Suprapubic skin (tissue), 4 donors: ENCODE measurements around the gene KLF9. TPM values are rescaled to one million over a fixed set of nuclear protein-coding genes. Genes with fewer than 3 reads are reported as not detected.

Experiments
- DNase-seq, 2 donors: peaks; one replicate each; pipeline ENCODE4 v3.0.0-alpha.2; 2019; ENCODE audit warnings: low spot score in 2 of 2
- H3K27ac ChIP-seq: fragments of 200-600 bp; sonication (generic); one replicate; pipeline ENCODE4 v1.5.1; 2019
- H3K27me3 ChIP-seq: fragments of 200-600 bp; sonication (generic); one replicate; pipeline ENCODE4 v1.5.1; 2019
- H3K36me3 ChIP-seq: fragments of 200-600 bp; sonication (generic); one replicate; pipeline ENCODE4 v1.5.1; 2019
- H3K4me1 ChIP-seq: fragments of 200-600 bp; sonication (generic); one replicate; pipeline ENCODE4 v1.5.1; 2019
- H3K4me3 ChIP-seq: fragments of 200-600 bp; sonication (generic); one replicate; pipeline ENCODE4 v1.5.1; 2019; ENCODE audit warnings: mild to moderate bottlenecking
- H3K9me3 ChIP-seq: fragments of 200-600 bp; sonication (generic); one replicate; pipeline ENCODE4 v1.5.1; 2019
- EP300 ChIP-seq: sonication (generic); formaldehyde crosslinking; IDR thresholded peaks from one replicate; pipeline ENCODE4 v1.6.1; 2017; ENCODE audit warnings: antibody characterized with exemption
- POLR2A ChIP-seq, 2 donors: fragments of 450-650 bp; IDR thresholded peaks; one replicate each; pipeline ENCODE4 v1.6.1; 2017; ENCODE audit warnings: antibody characterized with exemption in 2 of 2, mild to moderate bottlenecking in 2 of 2, moderate library complexity in 2 of 2
- POLR2AphosphoS5 ChIP-seq, 3 donors: sonication (generic); formaldehyde crosslinking; IDR thresholded peaks; one replicate each; pipeline ENCODE4 v1.6.1; 2017; ENCODE audit warnings: antibody characterized with exemption in 3 of 3
- WGBS: methylation state at CpG from one replicate; pipeline ENCODE4 v1.1.5; 2018; 5-methylcytosine and 5-hydroxymethylcytosine counted together
- total RNA-seq, 4 donors: library from RNA; depleted of rRNA; stranded (reverse); fragments of >200 nt; gene quantifications; one replicate each; pipeline ENCODE4 v1.1.0, GENCODE V29; 2016
- TF ChIP-seq, protein P1 (sequence below), 2 donors: fragments of 200-600 bp in 1 of 2; fragments of 450-650 bp in 1 of 2; sonication (generic) in 1 of 2; IDR thresholded peaks; one replicate each; pipeline ENCODE4 v1.5.1; 2016 to 2019; ENCODE audit warnings: antibody characterized with exemption in 2 of 2, mild to moderate bottlenecking in 1 of 2, moderate library complexity in 1 of 2

KLF9 gene
- total RNA-seq, 4 donors from 2014 or later: 90.0 to 118 (median 109) TPM

- H3K36me3 ChIP-seq: no peaks in the 10 kb centered on the region
- DNase-seq: peak; percentile 98 to 99
- WGBS: under 1% methylated on average over 51 of the region's 65 CpGs
- peak; percentile 32 to 84 (median 46) for TF ChIP-seq POLR2AphosphoS5 (IDR thresholded peaks at IDR 0.05)
- TF ChIP-seq, protein P1, sequence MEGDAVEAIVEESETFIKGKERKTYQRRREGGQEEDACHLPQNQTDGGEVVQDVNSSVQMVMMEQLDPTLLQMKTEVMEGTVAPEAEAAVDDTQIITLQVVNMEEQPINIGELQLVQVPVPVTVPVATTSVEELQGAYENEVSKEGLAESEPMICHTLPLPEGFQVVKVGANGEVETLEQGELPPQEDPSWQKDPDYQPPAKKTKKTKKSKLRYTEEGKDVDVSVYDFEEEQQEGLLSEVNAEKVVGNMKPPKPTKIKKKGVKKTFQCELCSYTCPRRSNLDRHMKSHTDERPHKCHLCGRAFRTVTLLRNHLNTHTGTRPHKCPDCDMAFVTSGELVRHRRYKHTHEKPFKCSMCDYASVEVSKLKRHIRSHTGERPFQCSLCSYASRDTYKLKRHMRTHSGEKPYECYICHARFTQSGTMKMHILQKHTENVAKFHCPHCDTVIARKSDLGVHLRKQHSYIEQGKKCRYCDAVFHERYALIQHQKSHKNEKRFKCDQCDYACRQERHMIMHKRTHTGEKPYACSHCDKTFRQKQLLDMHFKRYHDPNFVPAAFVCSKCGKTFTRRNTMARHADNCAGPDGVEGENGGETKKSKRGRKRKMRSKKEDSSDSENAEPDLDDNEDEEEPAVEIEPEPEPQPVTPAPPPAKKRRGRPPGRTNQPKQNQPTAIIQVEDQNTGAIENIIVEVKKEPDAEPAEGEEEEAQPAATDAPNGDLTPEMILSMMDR (IDR thresholded peaks at IDR 0.05): no peak
- TF ChIP-seq POLR2A (IDR thresholded peaks at IDR 0.05): peak; percentile 22 to 92
- TF ChIP-seq EP300: peak; percentile 98
- H3K4me3 ChIP-seq: peak overlapping the region; percentile 52
- H3K27ac ChIP-seq: peak overlapping the region; percentile 98
- H3K27me3 ChIP-seq: no peaks in the 10 kb centered on the region
- peaks cover 71% of the 10 kb centered on the region for H3K4me1 ChIP-seq
- H3K9me3 ChIP-seq: no peaks in the 10 kb centered on the region
Measured at GRCh38 chr9:70418822-70419555, 4.5 kb upstream of the KLF9 start.

GRCh38 chr9:70415476-70415875, 1.0 kb upstream of the KLF9 start:
- H3K27ac ChIP-seq: peak overlapping the region; percentile 100
- H3K9me3 ChIP-seq: no peaks in the 10 kb centered on the region
- DNase-seq: peak in 1 of 2 donors; percentile 34
- H3K4me3 ChIP-seq: peak overlapping the region; percentile 98
- H3K4me1 ChIP-seq: peaks cover 51% of the 10 kb centered on the region
- TF ChIP-seq, protein P1 (IDR thresholded peaks at IDR 0.05): no peak
- TF ChIP-seq POLR2AphosphoS5 (IDR thresholded peaks at IDR 0.05): no peak
- TF ChIP-seq EP300: no peak
- no peak for TF ChIP-seq POLR2A (IDR thresholded peaks at IDR 0.05)
- WGBS: 86% methylated on average over 5 of the region's 5 CpGs
- no peaks in the 10 kb centered on the region for H3K36me3 ChIP-seq
- no peaks in the 10 kb centered on the region for H3K27me3 ChIP-seq

GRCh38 chr9:70415041-70415440, 584 bp upstream of the KLF9 start:
- Histone ChIP-seq H3K4me3 (peak overlapping the region; percentile 98), H3K36me3 (no peaks in the 10 kb centered on the region), H3K4me1 (peaks cover 53% of the 10 kb centered on the region), H3K27ac (peak overlapping the region; percentile 100), H3K27me3 (no peaks in the 10 kb centered on the region), H3K9me3 (no peaks in the 10 kb centered on the region)
- TF ChIP-seq EP300 (no peak), POLR2AphosphoS5 (IDR thresholded peaks at IDR 0.05) (no peak), POLR2A (IDR thresholded peaks at IDR 0.05) (no peak)
- TF ChIP-seq, protein P1 (IDR thresholded peaks at IDR 0.05): no peak
- WGBS: 73% methylated on average over 2 of the region's 2 CpGs
- no peak for DNase-seq

GRCh38 chr9:70413464-70413798, 1.0 kb downstream of the KLF9 start:
- no peaks in the 10 kb centered on the region for H3K27me3 ChIP-seq
- H3K9me3 ChIP-seq: no peaks in the 10 kb centered on the region
- no peak for TF ChIP-seq EP300
- TF ChIP-seq, protein P1 (IDR thresholded peaks at IDR 0.05): no peak
- no peak for TF ChIP-seq POLR2AphosphoS5 (IDR thresholded peaks at IDR 0.05)
- TF ChIP-seq POLR2A (IDR thresholded peaks at IDR 0.05): no peak
- peaks cover 1% of the 10 kb centered on the region for H3K36me3 ChIP-seq
- peak overlapping the region; percentile 100 for H3K27ac ChIP-seq
- DNase-seq: no peak
- peaks cover 52% of the 10 kb centered on the region for H3K4me1 ChIP-seq
- WGBS: under 1% methylated on average over 41 of the region's 53 CpGs
- peak overlapping the region; percentile 98 for H3K4me3 ChIP-seq

DNA sequence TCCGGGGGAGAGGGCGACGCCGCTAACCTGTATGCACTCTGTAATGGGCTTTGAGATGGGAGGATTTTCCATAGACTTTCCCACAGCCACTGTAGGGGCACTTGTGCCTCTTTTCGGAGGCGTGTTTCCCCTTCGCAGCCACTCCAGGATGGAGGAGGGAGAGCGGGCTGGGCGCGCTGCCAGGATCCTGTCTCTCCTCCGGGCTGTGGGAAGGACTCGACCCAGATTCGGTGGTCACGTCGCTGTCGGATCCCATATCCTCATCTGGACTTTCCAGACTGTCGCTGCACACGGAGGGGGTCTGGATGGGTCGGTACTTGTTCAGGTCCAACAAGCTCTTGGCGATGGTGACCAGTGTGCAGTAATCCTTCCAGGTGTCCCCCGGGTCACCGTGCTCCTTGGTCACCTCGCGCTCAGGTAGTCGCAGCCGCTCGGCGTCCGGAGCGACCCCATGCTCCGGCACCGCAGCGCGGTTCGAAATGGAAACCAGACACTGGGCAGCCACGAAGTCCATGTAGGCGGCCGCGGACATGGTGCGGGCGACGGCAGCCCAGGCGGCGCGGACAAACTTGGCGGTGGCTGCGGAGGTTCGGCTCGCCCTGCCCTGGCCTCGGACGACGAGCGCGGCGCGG, 1.5 kb downstream of the KLF9 start:
- DNase-seq: peak; percentile 93 to 95
- peaks cover 52% of the 10 kb centered on the region for H3K4me1 ChIP-seq
- peak overlapping the region; percentile 98 for H3K4me3 ChIP-seq
- peaks cover 4% of the 10 kb centered on the region for H3K36me3 ChIP-seq
- peak overlapping the region; percentile 100 for H3K27ac ChIP-seq
- WGBS: under 1% methylated on average over 47 of the region's 56 CpGs
- no peak for TF ChIP-seq POLR2A (IDR thresholded peaks at IDR 0.05)
- TF ChIP-seq POLR2AphosphoS5 (IDR thresholded peaks at IDR 0.05): peak in 2 of 3 donors; percentile 73 to 75
- TF ChIP-seq EP300: no peak
- TF ChIP-seq, protein P1 (IDR thresholded peaks at IDR 0.05): no peak
- no peaks in the 10 kb centered on the region for H3K27me3 ChIP-seq
- H3K9me3 ChIP-seq: no peaks in the 10 kb centered on the region
